Smooth muscle cell of the brain vasculature (primary cell): Measurements from ENCODE around the gene POLQ.
"Not testable (repeated sequence)": the region's sequence is repeated elsewhere in the genome, so short reads cannot be mapped to it uniquely, and the experiment has no call there.

Experiments
- DNase-seq: peaks from one replicate; pipeline ENCODE4 v3.0.0-alpha.2; 2012; ENCODE audit warnings: low read depth, low spot score

POLQ gene

DNA sequence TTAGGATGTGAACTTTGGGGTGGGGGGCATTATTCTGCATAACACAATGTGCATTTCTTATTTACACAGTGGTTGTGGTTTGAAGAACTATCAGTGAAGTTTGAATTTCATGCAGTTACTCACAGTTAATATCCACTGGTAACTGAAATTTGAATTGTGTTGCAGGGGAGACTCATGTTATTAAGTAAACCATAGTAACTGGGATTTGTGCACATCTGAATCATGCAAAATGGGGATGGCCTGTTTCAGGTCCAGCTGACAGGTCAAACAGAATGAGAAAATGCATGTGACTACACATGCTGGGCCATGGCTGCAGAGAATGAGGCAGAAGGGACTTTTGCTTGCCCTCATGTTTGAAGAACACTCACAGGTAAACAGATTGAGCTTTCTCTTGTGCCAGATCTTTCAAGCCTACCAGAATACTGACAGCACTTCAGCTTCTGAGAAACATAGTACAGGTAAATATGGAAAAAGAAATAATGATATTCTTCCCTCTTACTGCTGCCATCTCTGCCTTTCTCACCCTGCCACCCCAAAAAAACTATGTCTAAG, 115.0 kb downstream of the POLQ start:
- DNase-seq, result no peak

GRCh38 chr3:121424549-121424948, 121.2 kb downstream of the POLQ start:
- no peak for DNase-seq

DNA sequence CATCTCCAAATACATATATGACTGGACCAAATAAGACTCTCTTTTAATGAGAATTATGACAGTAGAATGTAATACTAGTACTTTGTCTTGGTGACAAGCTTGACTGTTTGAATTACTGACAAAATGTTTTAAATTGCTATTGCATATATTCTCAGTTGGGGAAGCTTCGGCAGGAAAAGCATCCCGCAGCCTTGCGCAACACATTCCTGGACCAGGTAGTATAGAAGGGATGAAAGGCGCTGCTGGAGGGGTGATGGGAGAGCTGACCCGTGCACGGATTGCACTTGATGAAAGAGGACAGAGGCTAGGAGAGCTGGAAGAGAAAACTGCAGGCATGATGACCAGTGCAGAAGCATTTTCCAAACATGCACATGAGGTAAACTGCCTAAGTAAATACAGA, 127.6 kb downstream of the POLQ start:
- no peak for DNase-seq

DNA sequence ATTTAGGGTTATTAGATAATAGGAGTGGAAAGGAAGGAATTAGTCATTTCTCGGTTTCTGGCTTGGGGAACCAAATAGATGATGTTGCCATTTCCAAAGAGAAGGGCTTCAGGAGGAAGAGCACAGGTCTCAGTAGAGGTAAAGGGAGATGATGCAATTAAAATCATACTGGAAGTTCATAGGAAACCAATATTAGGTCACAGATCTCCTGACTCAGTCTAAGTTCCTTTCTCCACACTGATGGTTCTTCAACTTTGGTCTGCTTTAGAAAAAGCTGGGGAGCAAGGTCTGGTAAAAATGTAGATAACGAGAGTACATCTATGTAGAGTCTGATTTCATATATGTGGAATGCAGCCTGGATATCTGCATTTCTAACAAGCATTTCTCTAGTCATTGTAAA, 130.9 kb downstream of the POLQ start:
- no peak for DNase-seq

- DNase-seq, result no peak
Measured at GRCh38 chr3:121411523-121411922, 134.3 kb downstream of the POLQ start.

- DNase-seq, result no peak
Measured at GRCh38 chr3:121405631-121406030, 140.2 kb downstream of the POLQ start.

- no peak for DNase-seq
Measured at GRCh38 chr3:121399820-121400219, 146.0 kb downstream of the POLQ start.

GRCh38 chr3:121398051-121398450, 147.7 kb downstream of the POLQ start:
- DNase-seq, result not testable (repeated sequence)

DNA sequence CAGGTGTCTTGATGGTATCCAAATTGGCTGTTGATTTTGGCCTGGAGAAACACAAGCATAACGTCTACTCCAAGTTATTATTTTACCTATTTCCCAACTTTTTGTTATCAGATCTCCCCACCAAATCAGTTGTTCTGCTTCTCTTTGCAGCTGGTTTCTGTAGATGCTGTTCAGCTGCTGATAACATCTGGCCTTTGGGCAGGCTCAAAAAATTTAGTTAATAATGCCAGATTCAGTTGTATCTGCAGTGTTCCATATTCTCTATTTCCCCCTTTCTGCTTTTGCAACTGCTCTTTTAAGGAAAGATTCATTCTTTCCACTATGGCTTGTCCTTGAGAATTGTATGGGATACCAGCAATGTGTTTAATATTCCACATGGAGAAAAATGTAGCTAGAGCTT, 149.8 kb downstream of the POLQ start:
- DNase-seq, result not testable (repeated sequence)

DNA sequence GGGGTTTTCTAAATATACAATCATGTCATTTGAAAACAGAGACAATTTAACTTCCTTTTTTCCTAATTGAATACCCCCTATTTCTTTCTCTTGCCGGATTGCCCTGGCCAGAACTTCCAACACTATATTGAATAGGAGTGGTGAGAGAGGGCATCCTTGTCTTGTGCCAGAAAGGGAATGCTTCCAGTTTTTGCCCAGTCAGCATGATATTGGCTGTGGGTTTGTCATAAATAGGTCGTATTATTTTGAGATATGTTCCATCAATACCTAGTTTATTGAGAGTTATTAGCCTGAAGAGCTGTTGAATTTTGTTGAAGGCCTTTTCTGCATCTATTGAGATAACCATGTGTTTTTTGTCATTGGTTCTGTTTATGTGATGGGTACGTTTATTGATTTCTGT, 157.5 kb downstream of the POLQ start:
- not testable (repeated sequence) for DNase-seq
